Measurements from ENCODE around the gene POMT1. TPM values are rescaled to one million over a fixed set of nuclear protein-coding genes. Genes with fewer than 3 reads are reported as not detected.
"Not testable (repeated sequence)": the region's sequence is repeated elsewhere in the genome, so short reads cannot be mapped to it uniquely, and the experiment has no call there.

Gene POMT1
- polyA plus RNA-seq, 6 donors from 2014 or later: 0.75 to 7.4 (median 3.7) TPM

- ATAC-seq (ENCODE audit: low read depth in 2 of 2); DNase-seq; H3K4me3 Mint-ChIP-seq; H3K27me3 Mint-ChIP-seq; H3K9me3 Mint-ChIP-seq; H3K27ac Mint-ChIP-seq: not testable (repeated sequence)
- peaks cover 0 to 17% (median 4%) of the 10 kb centered on the region in 3 donors for H3K4me1 Mint-ChIP-seq
- peaks cover 31 to 46% of the 10 kb centered on the region in 2 donors for H3K36me3 Mint-ChIP-seq
Observed at GRCh38 chr9:131472085-131472484, 30.6 kb upstream of the POMT1 start.

- DNase-seq: no peak
- H3K9me3 Mint-ChIP-seq: no peaks in the 10 kb centered on the region
- peak overlapping the region in 3 of 6 donors; percentile 52 to 62 (median 56) for H3K27ac Mint-ChIP-seq
- H3K4me1 Mint-ChIP-seq: peaks cover 3 to 18% (median 7%) of the 10 kb centered on the region in 3 donors
- H3K36me3 Mint-ChIP-seq: peaks cover 27 to 46% of the 10 kb centered on the region in 2 donors
- H3K4me3 Mint-ChIP-seq: no peak overlapping the region
- ATAC-seq (ENCODE audit: low read depth in 2 of 2): no peak
- no peaks in the 10 kb centered on the region for H3K27me3 Mint-ChIP-seq
Observed at GRCh38 chr9:131473198-131473885, 29.4 kb upstream of the POMT1 start.

- Mint-ChIP-seq H3K4me1 (peaks cover 4 to 21% (median 9%) of the 10 kb centered on the region in 3 donors), H3K27me3 (no peaks in the 10 kb centered on the region), H3K9me3 (no peaks in the 10 kb centered on the region), H3K4me3 (no peak overlapping the region), H3K36me3 (peaks cover 27 to 46% of the 10 kb centered on the region in 2 donors), H3K27ac (peak overlapping the region in 2 of 6 donors; percentile 11 to 59)
- ATAC-seq (ENCODE audit: low read depth in 2 of 2): no peak
- no peak for DNase-seq
Observed at GRCh38 chr9:131473891-131474290, 28.8 kb upstream of the POMT1 start.

DNA sequence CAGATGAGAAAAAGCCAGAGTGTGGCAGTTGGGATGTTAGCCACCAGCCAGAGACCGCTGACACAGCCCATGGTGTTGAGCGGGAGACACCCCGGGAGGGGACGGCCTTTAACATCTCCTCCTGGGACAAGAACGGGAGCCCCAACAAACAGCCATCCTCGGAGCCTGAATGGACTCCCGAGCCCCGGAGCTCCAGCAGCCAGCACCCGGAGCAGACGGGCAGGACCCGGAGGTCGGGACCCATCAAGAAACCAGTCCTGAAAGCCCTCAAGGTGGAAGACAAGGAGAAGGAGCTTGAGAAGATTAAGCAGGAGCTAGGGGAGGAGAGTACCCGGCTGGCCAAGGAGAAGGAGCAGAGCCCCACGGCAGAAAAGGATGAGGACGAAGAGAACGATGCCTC is 28.0 kb upstream of the POMT1 start:
- H3K9me3 Mint-ChIP-seq: no peaks in the 10 kb centered on the region
- H3K27me3 Mint-ChIP-seq: no peaks in the 10 kb centered on the region
- ATAC-seq (ENCODE audit: low read depth in 2 of 2): no peak
- H3K27ac Mint-ChIP-seq: no peak overlapping the region
- no peak for DNase-seq
- H3K36me3 Mint-ChIP-seq: peaks cover 32 to 41% of the 10 kb centered on the region in 2 donors
- H3K4me1 Mint-ChIP-seq: peaks cover 4 to 20% (median 9%) of the 10 kb centered on the region in 3 donors
- H3K4me3 Mint-ChIP-seq: no peak overlapping the region

DNA sequence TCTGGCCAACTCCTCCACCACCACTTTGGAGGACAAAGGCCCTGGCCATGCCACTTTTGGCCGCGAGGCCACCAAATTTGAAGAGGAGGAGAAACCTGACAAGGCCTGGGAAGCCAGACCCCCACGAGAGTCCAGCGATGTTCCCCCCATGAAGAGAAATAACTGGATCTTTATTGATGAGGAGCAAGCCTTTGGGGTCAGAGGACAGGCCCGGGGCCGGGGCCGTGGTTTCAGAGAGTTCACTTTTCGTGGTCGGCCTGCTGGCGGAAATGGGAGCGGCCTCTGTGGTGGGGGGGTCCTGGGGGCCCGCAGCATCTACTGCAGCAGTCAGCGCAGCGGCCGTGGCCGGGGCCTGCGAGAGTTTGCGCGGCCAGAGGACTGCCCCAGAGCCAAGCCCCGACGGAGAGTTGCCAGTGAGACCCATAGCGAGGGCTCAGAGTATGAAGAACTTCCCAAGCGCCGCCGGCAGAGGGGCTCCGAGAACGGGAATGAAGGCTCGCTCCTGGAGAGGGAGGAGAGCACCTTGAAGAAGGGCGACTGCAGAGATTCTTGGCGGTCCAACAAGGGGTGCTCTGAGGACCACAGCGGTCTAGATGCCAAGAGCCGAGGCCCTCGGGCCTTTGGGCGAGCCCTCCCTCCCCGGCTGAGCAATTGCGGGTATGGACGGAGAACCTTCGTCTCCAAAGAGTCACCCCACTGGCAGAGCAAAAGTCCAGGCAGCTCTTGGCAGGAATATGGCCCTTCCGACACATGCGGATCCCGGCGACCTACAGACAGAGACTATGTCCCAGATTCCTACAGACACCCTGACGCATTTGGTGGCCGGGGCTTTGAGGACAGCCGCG is 27.4 kb upstream of the POMT1 start:
- DNase-seq: no peak
- Mint-ChIP-seq H3K4me1 (peaks cover 4 to 15% (median 9%) of the 10 kb centered on the region in 3 donors), H3K27ac (peak overlapping the region in 2 of 6 donors; percentile 47 to 69), H3K27me3 (no peaks in the 10 kb centered on the region), H3K36me3 (peaks cover 27 to 35% of the 10 kb centered on the region in 2 donors), H3K9me3 (no peaks in the 10 kb centered on the region), H3K4me3 (no peak overlapping the region)
- ATAC-seq (ENCODE audit: low read depth in 2 of 2): no peak

DNA sequence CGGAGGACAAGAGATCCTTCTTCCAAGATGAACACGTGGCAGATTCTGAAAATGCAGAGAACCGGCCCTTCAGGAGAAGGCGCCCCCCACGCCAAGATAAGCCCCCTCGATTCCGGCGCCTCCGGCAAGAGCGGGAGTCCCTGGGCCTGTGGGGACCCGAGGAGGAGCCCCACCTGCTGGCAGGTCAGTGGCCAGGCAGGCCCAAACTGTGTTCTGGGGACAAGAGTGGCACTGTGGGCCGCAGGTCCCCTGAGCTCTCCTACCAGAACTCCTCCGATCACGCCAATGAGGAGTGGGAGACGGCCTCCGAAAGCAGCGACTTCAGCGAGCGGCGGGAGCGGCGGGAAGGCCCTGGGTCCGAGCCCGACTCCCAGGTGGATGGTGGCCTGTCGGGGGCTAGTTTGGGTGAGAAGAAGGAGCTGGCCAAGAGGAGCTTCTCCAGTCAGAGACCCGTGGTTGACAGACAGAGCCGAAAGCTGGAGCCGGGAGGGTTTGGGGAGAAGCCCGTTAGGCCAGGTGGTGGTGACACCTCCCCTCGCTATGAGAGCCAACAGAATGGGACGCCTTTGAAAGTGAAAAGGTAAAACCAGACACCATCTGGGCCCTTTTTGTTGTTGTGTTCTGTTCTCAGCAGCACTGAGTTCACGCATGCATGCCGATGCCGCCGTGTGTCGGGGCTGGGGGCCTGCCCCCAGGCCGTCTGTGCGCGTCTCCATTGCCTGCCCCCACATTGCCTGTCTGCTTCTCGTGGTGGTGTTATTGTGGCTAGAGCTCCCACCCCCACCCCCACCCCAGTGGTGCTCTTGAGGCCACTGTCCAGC is 26.6 kb upstream of the POMT1 start:
- no peaks in the 10 kb centered on the region for H3K27me3 Mint-ChIP-seq
- H3K4me3 Mint-ChIP-seq: no peak overlapping the region
- no peak for ATAC-seq (ENCODE audit: low read depth in 2 of 2)
- H3K4me1 Mint-ChIP-seq: peaks cover 4 to 15% (median 9%) of the 10 kb centered on the region in 3 donors
- peak overlapping the region in 2 of 6 donors; percentile 47 to 69 for H3K27ac Mint-ChIP-seq
- H3K9me3 Mint-ChIP-seq: no peaks in the 10 kb centered on the region
- no peak for DNase-seq
- peaks cover 20 to 27% of the 10 kb centered on the region in 2 donors for H3K36me3 Mint-ChIP-seq

DNA sequence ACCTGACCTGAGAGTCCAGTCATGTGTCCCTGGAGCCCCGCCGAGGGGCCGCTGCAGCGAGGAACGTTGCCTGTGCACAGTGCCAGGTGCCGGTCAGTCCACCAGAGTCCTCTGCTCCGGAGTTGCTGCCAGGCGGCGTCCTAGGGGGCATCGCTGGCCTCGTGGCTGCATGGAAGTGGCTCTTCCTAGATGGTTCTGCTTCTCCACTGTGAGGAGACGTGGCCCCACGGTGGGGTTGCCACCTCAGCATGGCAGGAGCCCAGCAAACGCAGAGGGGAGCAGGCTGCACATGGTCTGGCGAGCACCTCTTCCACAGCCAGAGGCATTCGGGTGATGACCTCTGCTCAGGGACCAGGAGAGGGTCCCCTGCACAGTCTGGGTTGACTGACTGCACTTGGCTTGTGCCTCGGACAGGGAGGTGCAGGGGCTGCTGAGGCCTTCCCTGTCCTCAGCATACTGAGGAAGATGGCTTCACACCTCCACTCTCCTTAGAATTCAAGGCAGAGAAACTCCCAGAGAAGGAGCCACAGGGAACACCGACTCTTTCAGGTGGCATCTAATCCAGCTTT is 25.9 kb upstream of the POMT1 start:
- no peak for DNase-seq
- H3K36me3 Mint-ChIP-seq: peaks cover 16 to 26% of the 10 kb centered on the region in 2 donors

DNA sequence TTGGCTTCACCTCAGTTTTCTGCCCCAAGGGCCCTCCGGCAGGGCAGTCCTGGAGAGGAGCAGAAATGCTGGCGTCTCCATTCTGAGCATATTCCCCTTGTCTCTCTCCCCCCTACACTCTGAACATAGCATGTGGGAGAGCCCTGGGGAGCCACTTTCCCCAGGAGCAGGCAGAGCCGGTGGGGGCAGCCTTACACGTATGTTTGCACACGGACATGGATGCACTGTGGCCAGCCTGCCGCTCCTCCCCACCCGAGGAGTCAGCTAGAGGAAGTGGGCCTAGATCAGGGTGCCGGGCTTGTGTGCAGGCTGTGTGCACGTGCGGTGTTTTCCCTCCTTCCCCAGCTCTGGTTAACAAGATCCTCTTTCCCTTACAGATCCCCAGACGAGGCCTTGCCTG is 25.4 kb upstream of the POMT1 start:
- H3K27ac Mint-ChIP-seq: peak overlapping the region in 3 of 6 donors; percentile 37 to 69 (median 38)
- H3K4me3 Mint-ChIP-seq: no peak overlapping the region
- no peaks in the 10 kb centered on the region for H3K9me3 Mint-ChIP-seq
- no peaks in the 10 kb centered on the region for H3K27me3 Mint-ChIP-seq
- ATAC-seq (ENCODE audit: low read depth in 2 of 2): no peak
- H3K4me1 Mint-ChIP-seq: peaks cover 4 to 18% (median 14%) of the 10 kb centered on the region in 3 donors
- DNase-seq: no peak
- H3K36me3 Mint-ChIP-seq: peaks cover 17 to 30% of the 10 kb centered on the region in 2 donors

More for the DNA sequence above, 25.9 kb upstream of the POMT1 start:
- Mint-ChIP-seq H3K4me3 (no peak overlapping the region), H3K4me1 (peaks cover 4 to 15% (median 11%) of the 10 kb centered on the region in 3 donors), H3K9me3 (no peaks in the 10 kb centered on the region), H3K27ac (peak overlapping the region in 1 of 6 donors; percentile 38), H3K27me3 (no peaks in the 10 kb centered on the region)
- ATAC-seq (ENCODE audit: low read depth in 2 of 2): no peak

- Mint-ChIP-seq H3K27me3 (no peaks in the 10 kb centered on the region), H3K27ac (peak overlapping the region in 3 of 6 donors; percentile 23 to 69 (median 37)), H3K36me3 (peaks cover 13 to 30% of the 10 kb centered on the region in 2 donors), H3K4me3 (peak overlapping the region in 1 of 8 donors; percentile 10), H3K4me1 (peaks cover 4 to 15% (median 14%) of the 10 kb centered on the region in 3 donors), H3K9me3 (no peaks in the 10 kb centered on the region)
- DNase-seq (no peak), ATAC-seq (ENCODE audit: low read depth in 2 of 2) (peak in 1 of 2 donors; percentile 7)
Observed at GRCh38 chr9:131477816-131478419, 24.8 kb upstream of the POMT1 start.

- H3K4me1 Mint-ChIP-seq: peaks cover 4 to 14% (median 12%) of the 10 kb centered on the region in 3 donors
- H3K36me3 Mint-ChIP-seq: peaks cover 10 to 28% of the 10 kb centered on the region in 2 donors
- H3K4me3 Mint-ChIP-seq: peak overlapping the region in 2 of 8 donors; percentile 10 to 35
- peak; percentile 48 to 70 for ATAC-seq (ENCODE audit: low read depth in 2 of 2)
- H3K9me3 Mint-ChIP-seq: no peaks in the 10 kb centered on the region
- peak overlapping the region in 2 of 6 donors; percentile 23 to 69 for H3K27ac Mint-ChIP-seq
- peak; percentile 47 for DNase-seq
- no peaks in the 10 kb centered on the region for H3K27me3 Mint-ChIP-seq
Observed at GRCh38 chr9:131478421-131478868, 24.3 kb upstream of the POMT1 start.

- Mint-ChIP-seq H3K27ac (peak overlapping the region in 1 of 6 donors; percentile 56), H3K4me3 (no peak overlapping the region), H3K9me3 (no peaks in the 10 kb centered on the region), H3K36me3 (peaks cover 10 to 23% of the 10 kb centered on the region in 2 donors), H3K4me1 (peaks cover 4 to 14% (median 12%) of the 10 kb centered on the region in 3 donors), H3K27me3 (no peaks in the 10 kb centered on the region)
- no peak for ATAC-seq (ENCODE audit: low read depth in 2 of 2)
- DNase-seq: no peak
Observed at GRCh38 chr9:131478911-131479310, 23.8 kb upstream of the POMT1 start.

DNA sequence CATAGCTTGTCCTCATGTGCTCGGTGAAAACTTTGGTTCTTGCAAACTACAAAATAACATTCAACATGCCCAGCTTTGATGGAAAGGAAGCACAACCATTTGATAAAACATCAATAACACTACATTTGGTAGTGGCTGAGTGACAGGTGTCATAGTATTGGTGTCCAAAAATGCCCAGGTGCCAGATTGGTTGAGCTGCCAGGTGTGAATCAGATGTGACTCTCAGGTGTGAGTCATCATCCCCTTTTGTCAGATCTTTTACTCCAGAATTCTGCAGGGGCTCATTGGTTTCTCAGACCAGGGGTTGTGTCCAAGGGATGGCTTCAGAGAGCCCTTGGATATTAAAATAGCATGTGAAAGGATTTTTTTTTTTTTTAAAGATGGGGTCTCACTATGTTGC is 22.5 kb upstream of the POMT1 start:
- H3K36me3 Mint-ChIP-seq: peaks cover 10 to 14% of the 10 kb centered on the region in 2 donors
- H3K4me1 Mint-ChIP-seq: peaks cover 4 to 10% (median 8%) of the 10 kb centered on the region in 3 donors
- no peaks in the 10 kb centered on the region for H3K9me3 Mint-ChIP-seq
- no peak overlapping the region for H3K27ac Mint-ChIP-seq
- ATAC-seq (ENCODE audit: low read depth in 2 of 2): no peak
- no peak overlapping the region for H3K4me3 Mint-ChIP-seq
- DNase-seq: no peak
- no peaks in the 10 kb centered on the region for H3K27me3 Mint-ChIP-seq
